Measurements from ENCODE around the gene PKNOX1.
"Not testable (repeated sequence)": the region's sequence is repeated elsewhere in the genome, so short reads cannot be mapped to it uniquely, and the experiment has no call there.

Gene PKNOX1, protein sequence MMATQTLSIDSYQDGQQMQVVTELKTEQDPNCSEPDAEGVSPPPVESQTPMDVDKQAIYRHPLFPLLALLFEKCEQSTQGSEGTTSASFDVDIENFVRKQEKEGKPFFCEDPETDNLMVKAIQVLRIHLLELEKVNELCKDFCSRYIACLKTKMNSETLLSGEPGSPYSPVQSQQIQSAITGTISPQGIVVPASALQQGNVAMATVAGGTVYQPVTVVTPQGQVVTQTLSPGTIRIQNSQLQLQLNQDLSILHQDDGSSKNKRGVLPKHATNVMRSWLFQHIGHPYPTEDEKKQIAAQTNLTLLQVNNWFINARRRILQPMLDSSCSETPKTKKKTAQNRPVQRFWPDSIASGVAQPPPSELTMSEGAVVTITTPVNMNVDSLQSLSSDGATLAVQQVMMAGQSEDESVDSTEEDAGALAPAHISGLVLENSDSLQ

DNA sequence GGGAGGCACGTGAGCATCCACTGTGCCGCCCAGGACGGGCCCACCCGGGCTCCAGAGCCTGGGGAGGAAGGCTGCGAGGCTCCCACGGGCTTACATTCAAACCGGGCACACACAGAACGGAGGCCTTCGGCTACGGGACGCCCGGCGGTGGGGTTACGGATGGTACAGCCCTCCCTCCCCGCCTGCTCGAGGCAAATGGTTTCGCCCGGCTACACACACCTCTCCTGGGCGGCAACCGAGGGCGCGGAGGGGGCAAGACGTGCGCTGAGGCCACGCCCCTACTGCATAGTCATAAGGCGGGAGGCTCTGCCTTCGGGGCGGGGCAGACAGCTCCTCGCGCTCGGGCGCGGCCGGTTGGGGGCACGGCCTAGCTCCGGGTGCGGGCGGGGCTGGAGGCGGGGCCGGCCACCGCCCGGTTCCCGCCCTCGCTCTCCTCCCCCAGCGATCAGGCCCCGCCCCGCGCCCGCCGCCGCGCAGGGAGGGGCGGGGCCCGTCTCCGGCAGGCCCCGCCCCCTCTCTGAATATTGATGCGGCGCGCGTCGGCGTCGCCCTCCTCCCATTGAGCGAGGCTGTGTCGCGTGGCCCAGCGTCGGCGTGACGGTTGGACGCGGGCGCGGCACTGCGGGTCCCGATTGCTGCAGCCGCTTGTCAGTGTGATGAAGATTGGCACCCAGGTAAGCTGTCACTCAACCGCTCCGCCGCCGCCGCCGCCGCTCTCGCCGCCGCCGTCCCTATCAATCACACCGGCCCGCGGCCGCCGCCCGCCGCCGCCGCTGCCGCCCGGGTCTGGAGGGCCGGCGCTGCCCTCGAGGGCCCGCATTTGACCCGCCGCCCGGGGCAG, at the start of gene PKNOX1:
Gene PKNOX1 (plus strand): TSS at position 572 of the 841 bp plus-strand sequence. CDS start 29,820 bp downstream, outside the sequence.
- peak; percentile 98 for DNase-seq

DNA sequence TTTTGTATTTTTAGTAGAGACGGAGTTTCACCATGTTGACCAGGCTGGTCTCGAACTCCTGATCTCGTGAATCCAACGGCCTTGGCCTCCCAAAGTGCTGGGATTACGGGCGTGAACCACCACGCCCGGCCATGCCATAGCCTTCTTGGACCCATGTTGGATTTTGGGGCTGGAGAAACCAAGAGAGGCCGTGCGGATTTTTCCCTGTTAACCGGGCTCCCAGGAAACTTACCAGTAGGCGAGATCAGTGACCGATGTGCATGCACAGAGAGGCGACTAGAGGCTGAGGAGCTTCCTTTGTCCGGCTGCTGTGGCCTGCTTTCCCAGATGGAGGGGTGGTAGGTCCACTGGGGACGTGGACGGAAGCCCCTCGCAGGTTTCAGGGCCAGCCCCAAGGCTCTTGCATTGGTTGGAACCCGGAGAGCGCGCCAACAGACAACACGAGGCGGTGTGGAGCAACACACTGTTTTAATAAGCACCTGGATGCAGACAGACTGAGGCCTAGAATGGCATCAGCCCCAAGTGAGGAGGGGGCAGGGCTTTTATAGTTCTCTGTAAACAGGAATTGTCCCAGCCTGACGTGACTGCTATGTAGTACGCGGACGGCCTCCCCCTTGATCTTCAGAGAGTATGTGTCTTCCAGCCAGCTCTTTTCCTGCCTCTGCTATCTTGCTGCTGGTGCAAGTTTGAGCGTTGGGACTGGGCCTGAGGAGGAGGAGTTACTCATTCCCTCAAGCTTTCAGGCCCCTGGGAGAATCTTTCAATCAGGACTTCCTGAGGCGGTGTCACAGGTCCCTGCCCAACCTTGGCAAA, 49.0 kb upstream of the PKNOX1 start, which contains the start of gene ERVH48-1:
Gene ERVH48-1 (minus strand): TSS at position 517 of the 813 bp plus-strand sequence. CDS start 6,624 bp downstream, outside the sequence.
- no peak for DNase-seq

DNA sequence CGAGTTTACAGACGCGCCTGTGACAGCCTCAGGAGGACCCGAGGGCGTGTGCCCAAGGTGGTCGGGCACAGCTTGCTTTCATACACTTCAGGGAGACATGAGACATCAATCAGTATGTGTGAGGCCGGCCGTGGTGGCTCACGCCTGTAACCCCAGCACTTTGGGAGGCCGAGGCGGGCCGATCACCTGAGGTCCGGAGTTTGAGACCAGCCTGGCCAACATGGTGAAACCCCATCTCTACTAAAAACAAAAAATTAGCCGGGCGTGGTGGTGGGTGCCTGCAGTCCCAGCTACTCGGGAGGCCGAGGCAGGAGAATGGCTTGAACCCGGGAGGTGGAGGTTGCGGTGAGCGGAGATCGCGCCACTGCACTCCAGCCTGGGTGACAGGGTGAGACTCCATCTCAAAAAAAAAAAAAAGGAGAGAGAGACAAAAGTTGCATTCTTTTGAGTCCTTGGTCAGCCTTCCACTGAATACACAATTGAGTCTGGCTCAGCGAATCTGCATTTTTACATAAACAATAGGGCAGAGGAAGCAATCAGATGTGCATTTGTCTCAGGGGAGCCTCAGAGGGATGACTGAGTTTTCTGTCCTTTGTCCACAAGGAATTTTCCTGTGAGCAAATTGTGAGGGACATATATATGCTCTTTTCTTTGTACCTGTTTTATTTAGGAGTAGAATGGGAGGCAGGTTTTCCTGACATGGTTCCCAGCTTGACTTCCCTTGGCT, 46.7 kb upstream of the PKNOX1 start:
- DNase-seq = not testable (repeated sequence)

GRCh38 chr21:42929969-42930368, 44.4 kb upstream of the PKNOX1 start:
- no peak for DNase-seq

GRCh38 chr21:42931560-42932235, 42.7 kb upstream of the PKNOX1 start:
- DNase-seq = no peak

GRCh38 chr21:42932378-42933136, 41.8 kb upstream of the PKNOX1 start:
- DNase-seq = not testable (repeated sequence)

DNA sequence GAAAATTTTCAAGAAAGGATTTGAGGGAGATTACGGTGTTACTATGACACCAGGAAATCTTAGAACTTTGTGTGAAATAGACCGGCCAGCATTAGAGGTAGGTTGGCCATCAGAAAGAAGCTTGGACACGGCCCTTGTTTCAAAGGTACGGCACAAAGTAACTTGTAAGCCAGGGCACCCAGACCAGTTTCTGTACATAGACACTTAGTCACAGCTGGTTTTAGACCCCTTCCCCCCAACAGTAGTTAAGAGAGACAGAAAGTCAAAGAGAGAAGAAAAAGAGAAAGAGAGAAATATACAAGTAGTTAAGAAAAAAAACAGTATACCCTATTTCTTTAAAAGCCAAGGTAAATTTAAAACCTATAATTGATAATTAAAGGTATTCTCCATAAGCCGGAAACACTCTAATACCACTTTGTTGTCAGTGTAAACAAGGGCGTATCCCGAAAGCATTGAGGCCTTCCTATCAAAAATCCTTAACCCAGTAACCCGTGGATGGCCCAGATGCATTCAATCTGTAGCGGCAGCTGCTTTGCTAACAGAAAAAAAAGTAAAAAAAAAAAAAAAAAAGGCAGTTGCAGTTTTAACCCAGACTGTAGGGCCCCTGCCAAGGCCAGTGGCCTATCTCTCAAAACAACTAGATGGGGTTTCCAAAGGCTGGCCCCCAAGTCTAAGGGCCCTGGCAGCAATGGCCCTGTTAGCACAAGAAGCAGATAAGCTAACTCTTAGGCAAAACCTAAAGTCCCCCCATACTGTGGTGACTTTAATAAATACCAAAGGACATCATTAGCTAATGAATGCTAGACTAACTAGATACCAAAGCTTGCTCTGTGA, 41.0 kb upstream of the PKNOX1 start:
- not testable (repeated sequence) for DNase-seq

GRCh38 chr21:42933973-42934372, 40.4 kb upstream of the PKNOX1 start:
- DNase-seq = not testable (repeated sequence)

DNA sequence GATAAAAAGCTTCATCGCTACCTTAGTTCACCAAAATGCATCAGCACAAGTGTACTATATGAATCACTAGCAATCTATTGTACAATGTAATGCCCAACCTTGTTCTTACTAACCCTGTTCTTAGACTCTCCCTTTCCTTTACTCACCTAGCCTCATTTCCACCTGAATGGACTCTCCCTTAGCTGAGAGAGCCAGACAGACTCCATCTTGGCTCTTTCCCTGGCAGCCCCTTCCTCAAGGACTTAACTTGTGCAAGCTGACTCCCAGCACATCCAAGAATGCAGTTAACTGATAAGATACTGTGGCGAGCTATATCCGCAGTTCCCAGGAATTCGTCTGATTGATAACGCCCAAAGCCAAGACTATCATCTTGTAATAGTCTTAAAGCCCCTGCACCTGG, 38.0 kb upstream of the PKNOX1 start:
- not testable (repeated sequence) for DNase-seq

DNA sequence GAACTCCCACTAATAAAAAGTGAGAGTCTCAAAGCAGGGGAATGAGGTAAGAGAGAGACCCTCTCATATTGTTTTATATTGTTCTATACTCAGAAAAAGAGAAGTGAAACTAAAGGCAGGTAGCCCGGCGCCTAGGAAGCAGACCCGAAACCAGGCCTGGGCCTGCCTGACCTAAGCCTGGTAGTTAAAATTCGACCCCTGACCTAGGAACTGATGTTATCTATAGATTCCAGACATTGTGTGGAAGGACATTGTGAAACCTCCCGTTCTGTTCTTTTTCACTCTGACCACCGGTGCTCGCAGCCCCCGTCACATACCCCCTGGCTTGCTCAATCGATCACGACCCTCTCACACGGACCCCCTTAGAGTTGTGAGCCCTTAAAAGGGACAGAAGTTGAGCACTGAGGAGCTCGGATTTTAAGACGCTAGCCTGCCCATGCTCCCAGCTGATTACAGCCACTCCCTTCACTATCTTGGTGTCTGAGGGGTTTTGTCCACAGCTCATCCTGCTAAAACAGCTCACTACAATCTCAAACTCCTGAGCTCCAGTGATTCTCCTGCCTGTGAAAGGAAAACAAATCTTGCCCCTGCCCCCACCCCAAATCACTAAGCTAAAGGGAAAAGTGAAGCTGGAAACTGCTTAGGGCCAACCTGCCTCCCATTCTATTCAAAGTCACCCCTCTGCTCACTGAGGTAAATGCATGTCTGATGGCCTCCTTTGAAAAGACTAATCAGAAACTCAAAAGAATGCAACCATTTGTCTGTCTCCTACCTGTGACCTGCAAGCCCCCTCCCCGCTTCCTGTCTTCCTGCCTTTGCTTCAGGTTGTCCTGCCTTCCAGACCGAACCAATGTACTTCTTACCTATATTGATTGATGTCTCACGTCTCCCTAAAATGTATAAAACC, 37.1 kb upstream of the PKNOX1 start:
- DNase-seq = not testable (repeated sequence)

DNA sequence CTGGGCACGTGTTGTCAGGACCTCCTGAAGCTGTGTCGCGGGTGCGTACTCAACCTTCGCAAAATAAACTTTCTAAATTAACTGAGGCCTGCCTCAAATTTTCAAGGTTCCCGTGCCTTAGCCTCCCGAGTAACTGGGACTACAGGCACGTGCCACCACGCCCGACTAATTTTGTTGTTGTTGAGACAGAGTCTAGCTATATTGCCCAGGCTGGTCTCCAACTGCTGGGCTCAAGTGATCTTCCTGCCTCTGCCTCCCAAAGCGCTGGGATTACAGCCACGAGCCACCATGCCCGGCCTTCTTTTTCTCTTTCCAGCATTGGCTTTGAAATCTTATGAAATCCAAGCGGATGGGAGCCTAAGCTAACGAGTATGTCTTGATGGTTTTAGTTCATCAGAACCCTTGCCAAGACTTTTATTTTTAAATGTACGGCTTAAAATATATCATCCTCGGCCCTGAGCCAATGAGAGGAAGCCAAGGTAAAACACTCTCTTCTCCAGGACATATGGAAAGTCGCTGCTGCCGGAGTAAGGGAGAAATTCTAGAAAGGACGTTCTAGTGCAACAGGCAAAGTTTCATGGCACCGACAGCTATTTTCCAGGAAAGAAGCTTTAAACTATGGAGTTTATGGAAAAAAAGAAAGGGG, 36.3 kb upstream of the PKNOX1 start:
- peak; percentile 67 for DNase-seq

DNA sequence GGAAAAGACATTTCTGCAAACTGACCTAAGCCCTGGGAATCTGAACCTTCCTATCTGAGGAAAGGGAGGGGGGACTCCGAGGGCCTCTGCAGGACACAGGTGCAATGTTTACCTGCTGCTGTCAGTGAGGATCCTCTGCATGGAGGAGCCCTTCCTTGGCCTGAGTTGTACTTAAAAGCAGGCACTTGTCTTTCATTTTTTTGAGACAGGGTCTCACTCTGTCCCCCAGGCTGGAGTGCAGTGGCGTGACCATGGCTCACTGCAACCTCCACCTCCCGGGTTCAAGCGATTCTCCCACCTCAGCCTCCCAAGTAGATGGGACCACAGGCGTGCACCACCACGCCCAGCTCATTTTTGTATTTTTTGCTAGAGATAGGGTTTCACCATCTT, 35.8 kb upstream of the PKNOX1 start:
- DNase-seq = not testable (repeated sequence)

DNA sequence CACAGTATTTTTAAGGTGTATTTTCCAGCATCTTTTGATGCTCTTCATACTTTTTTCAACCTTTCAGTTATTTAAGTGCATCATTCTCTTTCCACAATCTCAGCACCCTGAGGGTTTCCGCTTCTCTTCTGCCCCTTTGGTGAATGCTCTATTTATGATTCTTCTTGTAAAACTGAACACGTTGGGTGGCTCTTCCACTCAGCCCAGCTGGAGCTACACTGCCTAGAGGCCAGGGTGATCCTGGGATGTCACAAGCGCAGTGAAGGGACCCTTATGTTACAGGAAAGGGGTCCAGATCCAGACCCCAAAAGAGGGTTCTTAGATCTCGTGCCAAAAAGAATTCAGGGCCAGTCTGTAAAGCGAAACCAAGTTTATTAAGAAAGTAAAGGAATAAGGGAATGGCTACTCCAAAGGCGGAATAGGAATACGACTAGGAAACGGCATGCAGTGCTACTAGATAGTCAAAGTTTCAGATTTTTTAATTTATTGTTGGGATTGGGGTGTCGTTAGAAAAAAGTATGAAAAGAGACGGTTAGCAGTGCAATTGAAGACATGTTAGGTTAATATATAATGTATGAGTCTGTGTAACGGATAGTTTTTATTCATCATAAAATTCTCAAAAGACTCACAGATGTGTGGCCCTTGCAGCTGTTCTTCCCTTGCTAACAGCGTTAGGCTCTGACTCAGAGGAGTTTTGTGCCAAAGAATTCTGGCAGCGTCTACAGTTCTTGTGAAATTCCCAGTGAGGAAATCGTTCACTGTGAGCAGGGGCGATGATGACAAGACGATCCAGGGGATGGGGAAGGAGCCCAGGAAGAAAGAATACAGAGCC, 34.6 kb upstream of the PKNOX1 start:
- peak; percentile 87 for DNase-seq

- no peak for DNase-seq
Measured at GRCh38 chr21:42941696-42942085, 32.7 kb upstream of the PKNOX1 start.

GRCh38 chr21:42942244-42942643, 32.1 kb upstream of the PKNOX1 start:
- DNase-seq = no peak

DNA sequence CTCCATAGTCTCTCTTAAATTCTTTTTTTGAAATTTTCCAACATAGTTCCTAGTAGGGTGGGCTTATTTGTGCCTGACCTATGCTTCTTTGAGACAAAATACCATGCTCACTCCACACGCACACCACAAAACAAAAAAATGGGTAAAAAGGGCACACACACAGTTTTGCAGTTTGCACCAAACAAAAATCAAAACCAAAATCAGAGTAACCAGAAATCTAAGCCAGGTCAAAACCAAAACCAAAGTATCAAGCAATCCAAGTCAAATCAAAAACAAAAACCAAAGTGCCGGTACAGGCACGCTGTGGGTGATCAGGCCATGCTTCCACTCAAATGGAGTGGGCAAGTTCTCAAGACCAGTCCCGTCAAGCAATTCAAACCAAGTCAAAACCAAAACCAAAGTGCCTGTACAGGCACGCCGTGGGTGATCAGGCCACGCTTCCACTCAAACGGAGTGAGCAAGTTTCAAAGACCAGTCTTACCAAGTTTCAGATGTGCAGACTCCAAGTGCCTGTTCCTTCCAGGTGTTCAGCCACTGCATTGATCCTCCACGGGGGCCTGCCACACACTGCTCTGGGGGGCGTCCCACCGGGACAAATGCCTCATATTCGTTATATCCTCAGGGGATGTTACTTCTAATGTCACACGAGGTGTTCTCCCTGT, 25.1 kb upstream of the PKNOX1 start:
- DNase-seq = not testable (repeated sequence)
